SHP77 (cell line): ENCODE data around the gene GALNS.

Experiments used
- DNase-seq, 2 experiments: peaks; one replicate each; lab custom pipeline; 2025; lab: John Stamatoyannopoulos, UW

Gene GALNS

GRCh38 chr16:88816736-88817535 is 39.8 kb downstream of the GALNS start:
- DNase-seq, result no peak

GRCh38 chr16:88815901-88816589 is 40.7 kb downstream of the GALNS start:
- DNase-seq, result peak; percentile 57 to 67

- DNase-seq, result no peak
These were observed 41.5 kb downstream of the GALNS start for GRCh38 chr16:88815227-88815626.

- DNase-seq, result no peak
These were observed 42.6 kb downstream of the GALNS start for GRCh38 chr16:88814144-88814502.

GRCh38 chr16:88813269-88814143 is 43.2 kb downstream of the GALNS start:
- no peak for DNase-seq

- peak in 1 of 2 experiments; percentile 46 for DNase-seq
These were observed 44.1 kb downstream of the GALNS start for GRCh38 chr16:88812513-88813268.

GRCh38 chr16:88811769-88812512 is 44.8 kb downstream of the GALNS start, which contains the start of gene APRT:
Gene APRT (minus strand): TSS chr16:88811928. CDS start chr16:88811899, 29 bp downstream.
- peak; percentile 87 for DNase-seq

- DNase-seq, result peak; percentile 48 to 74
These were observed 45.6 kb downstream of the GALNS start for GRCh38 chr16:88810912-88811768.

GRCh38 chr16:88810166-88810911 is 46.4 kb downstream of the GALNS start:
- no peak for DNase-seq

GRCh38 chr16:88809676-88810165 is 47.0 kb downstream of the GALNS start:
- no peak for DNase-seq

- no peak for DNase-seq
These were observed 47.6 kb downstream of the GALNS start for GRCh38 chr16:88809068-88809675.

GRCh38 chr16:88807626-88808453 is 48.9 kb downstream of the GALNS start:
- no peak for DNase-seq

- no peak for DNase-seq
These were observed 49.6 kb downstream of the GALNS start for GRCh38 chr16:88807142-88807625.

- DNase-seq, result no peak
These were observed 50.1 kb downstream of the GALNS start for GRCh38 chr16:88806491-88807111.

- DNase-seq, result no peak
These were observed 50.8 kb downstream of the GALNS start for GRCh38 chr16:88805887-88806393.

GRCh38 chr16:88805340-88805715 is 51.4 kb downstream of the GALNS start:
- no peak for DNase-seq
